Measurements from ENCODE around the gene KLC1.
A peak's percentile ranks its signal among the peaks of the same experiment; 100 is the strongest.

Gene KLC1

GRCh38 chr14:103731481-103731880 lies 102.5 kb downstream of the KLC1 start:
- no peak overlapping the region for H3K27ac Mint-ChIP-seq

GRCh38 chr14:103731916-103732867 lies 103.2 kb downstream of the KLC1 start:
- Mint-ChIP-seq H3K9me3 (ENCODE audit: low read depth) (no peaks in the 10 kb centered on the region), H3K4me1 (ENCODE audit: low read depth) (no peaks in the 10 kb centered on the region)

More at GRCh38 chr14:103731481-103731880, 102.5 kb downstream of the KLC1 start:
- Mint-ChIP-seq H3K36me3 (no peaks in the 10 kb centered on the region), H3K9me3 (ENCODE audit: low read depth) (no peaks in the 10 kb centered on the region), H3K4me3 (no peak overlapping the region), H3K27me3 (no peaks in the 10 kb centered on the region), H3K4me1 (ENCODE audit: low read depth) (no peaks in the 10 kb centered on the region)

GRCh38 chr14:103732868-103733620 lies 104.0 kb downstream of the KLC1 start:
- no peaks in the 10 kb centered on the region for H3K36me3 Mint-ChIP-seq
- H3K27ac Mint-ChIP-seq = peak overlapping the region; percentile 4
- H3K4me1 Mint-ChIP-seq (ENCODE audit: low read depth) = no peaks in the 10 kb centered on the region
- no peaks in the 10 kb centered on the region for H3K27me3 Mint-ChIP-seq
- no peak overlapping the region for H3K4me3 Mint-ChIP-seq
- no peaks in the 10 kb centered on the region for H3K9me3 Mint-ChIP-seq (ENCODE audit: low read depth)

More at GRCh38 chr14:103731916-103732867, 103.2 kb downstream of the KLC1 start:
- H3K27ac Mint-ChIP-seq = no peak overlapping the region
- no peak overlapping the region for H3K4me3 Mint-ChIP-seq
- no peaks in the 10 kb centered on the region for H3K27me3 Mint-ChIP-seq
- H3K36me3 Mint-ChIP-seq = no peaks in the 10 kb centered on the region

GRCh38 chr14:103733651-103734050 lies 104.6 kb downstream of the KLC1 start:
- H3K27me3 Mint-ChIP-seq = no peaks in the 10 kb centered on the region
- H3K36me3 Mint-ChIP-seq = no peaks in the 10 kb centered on the region
- H3K27ac Mint-ChIP-seq = no peak overlapping the region
- H3K4me3 Mint-ChIP-seq = no peak overlapping the region
- no peaks in the 10 kb centered on the region for H3K4me1 Mint-ChIP-seq (ENCODE audit: low read depth)
- no peaks in the 10 kb centered on the region for H3K9me3 Mint-ChIP-seq (ENCODE audit: low read depth)

- no peaks in the 10 kb centered on the region for H3K36me3 Mint-ChIP-seq
- no peak overlapping the region for H3K27ac Mint-ChIP-seq
- H3K27me3 Mint-ChIP-seq = no peaks in the 10 kb centered on the region
Measured at GRCh38 chr14:103734081-103734888, 105.3 kb downstream of the KLC1 start.

GRCh38 chr14:103735022-103735421 lies 106.0 kb downstream of the KLC1 start:
- Mint-ChIP-seq H3K9me3 (ENCODE audit: low read depth) (no peaks in the 10 kb centered on the region), H3K4me3 (no peak overlapping the region), H3K4me1 (ENCODE audit: low read depth) (no peaks in the 10 kb centered on the region), H3K27ac (no peak overlapping the region), H3K36me3 (no peaks in the 10 kb centered on the region), H3K27me3 (no peaks in the 10 kb centered on the region)

More at GRCh38 chr14:103734081-103734888, 105.3 kb downstream of the KLC1 start:
- Mint-ChIP-seq H3K4me3 (no peak overlapping the region), H3K4me1 (ENCODE audit: low read depth) (no peaks in the 10 kb centered on the region), H3K9me3 (ENCODE audit: low read depth) (no peaks in the 10 kb centered on the region)

- Mint-ChIP-seq H3K9me3 (ENCODE audit: low read depth) (no peaks in the 10 kb centered on the region), H3K4me1 (ENCODE audit: low read depth) (no peaks in the 10 kb centered on the region), H3K27me3 (no peaks in the 10 kb centered on the region), H3K36me3 (no peaks in the 10 kb centered on the region), H3K4me3 (no peak overlapping the region), H3K27ac (no peak overlapping the region)
Measured at GRCh38 chr14:103735439-103735814, 106.4 kb downstream of the KLC1 start.

- no peaks in the 10 kb centered on the region for H3K36me3 Mint-ChIP-seq
- no peak overlapping the region for H3K27ac Mint-ChIP-seq
- no peaks in the 10 kb centered on the region for H3K4me1 Mint-ChIP-seq (ENCODE audit: low read depth)
- H3K27me3 Mint-ChIP-seq = no peaks in the 10 kb centered on the region
- H3K9me3 Mint-ChIP-seq (ENCODE audit: low read depth) = no peaks in the 10 kb centered on the region
- H3K4me3 Mint-ChIP-seq = no peak overlapping the region
Measured at GRCh38 chr14:103735815-103736545, 107.0 kb downstream of the KLC1 start.

- no peaks in the 10 kb centered on the region for H3K9me3 Mint-ChIP-seq (ENCODE audit: low read depth)
- H3K27ac Mint-ChIP-seq = no peak overlapping the region
- no peak overlapping the region for H3K4me3 Mint-ChIP-seq
- H3K36me3 Mint-ChIP-seq = no peaks in the 10 kb centered on the region
- H3K27me3 Mint-ChIP-seq = no peaks in the 10 kb centered on the region
- H3K4me1 Mint-ChIP-seq (ENCODE audit: low read depth) = no peaks in the 10 kb centered on the region
Measured at GRCh38 chr14:103736546-103737431, 107.8 kb downstream of the KLC1 start.

- Mint-ChIP-seq H3K36me3 (no peaks in the 10 kb centered on the region), H3K4me1 (ENCODE audit: low read depth) (no peaks in the 10 kb centered on the region), H3K9me3 (ENCODE audit: low read depth) (no peaks in the 10 kb centered on the region), H3K27me3 (no peaks in the 10 kb centered on the region), H3K4me3 (no peak overlapping the region), H3K27ac (no peak overlapping the region)
Measured at GRCh38 chr14:103737432-103738045, 108.5 kb downstream of the KLC1 start.

GRCh38 chr14:103738166-103738565 lies 109.2 kb downstream of the KLC1 start:
- Mint-ChIP-seq H3K4me1 (ENCODE audit: low read depth) (no peaks in the 10 kb centered on the region), H3K27me3 (no peaks in the 10 kb centered on the region), H3K36me3 (no peaks in the 10 kb centered on the region), H3K27ac (no peak overlapping the region), H3K9me3 (ENCODE audit: low read depth) (no peaks in the 10 kb centered on the region), H3K4me3 (no peak overlapping the region)

- H3K27ac Mint-ChIP-seq = no peak overlapping the region
- H3K9me3 Mint-ChIP-seq (ENCODE audit: low read depth) = no peaks in the 10 kb centered on the region
- no peak overlapping the region for H3K4me3 Mint-ChIP-seq
- H3K36me3 Mint-ChIP-seq = no peaks in the 10 kb centered on the region
- no peaks in the 10 kb centered on the region for H3K4me1 Mint-ChIP-seq (ENCODE audit: low read depth)
- no peaks in the 10 kb centered on the region for H3K27me3 Mint-ChIP-seq
Measured at GRCh38 chr14:103738701-103739451, 109.9 kb downstream of the KLC1 start.

GRCh38 chr14:103739466-103739792 lies 110.4 kb downstream of the KLC1 start:
- Mint-ChIP-seq H3K4me1 (ENCODE audit: low read depth) (no peaks in the 10 kb centered on the region), H3K27ac (no peak overlapping the region), H3K4me3 (no peak overlapping the region), H3K9me3 (ENCODE audit: low read depth) (no peaks in the 10 kb centered on the region), H3K36me3 (no peaks in the 10 kb centered on the region), H3K27me3 (no peaks in the 10 kb centered on the region)

Data from activated naive CD8-positive, alpha-beta T cell (primary cell).